CD1c-positive myeloid dendritic cell (primary cell): Measurements from ENCODE around the gene CYGB.
"Not testable (repeated sequence)": the region's sequence is repeated elsewhere in the genome, so short reads cannot be mapped to it uniquely, and the experiment has no call there.

ENCODE experiments used
- DNase-seq: peaks from one replicate; pipeline ENCODE4 v3.0.0-alpha.2; 2016; ENCODE audit errors: extremely low spot score

The CYGB gene

GRCh38 chr17:76567634-76568432 lies 30.3 kb upstream of the CYGB start:
- DNase-seq = peak; percentile 29

- no peak for DNase-seq
These were observed 29.5 kb upstream of the CYGB start for GRCh38 chr17:76566988-76567431.

DNA sequence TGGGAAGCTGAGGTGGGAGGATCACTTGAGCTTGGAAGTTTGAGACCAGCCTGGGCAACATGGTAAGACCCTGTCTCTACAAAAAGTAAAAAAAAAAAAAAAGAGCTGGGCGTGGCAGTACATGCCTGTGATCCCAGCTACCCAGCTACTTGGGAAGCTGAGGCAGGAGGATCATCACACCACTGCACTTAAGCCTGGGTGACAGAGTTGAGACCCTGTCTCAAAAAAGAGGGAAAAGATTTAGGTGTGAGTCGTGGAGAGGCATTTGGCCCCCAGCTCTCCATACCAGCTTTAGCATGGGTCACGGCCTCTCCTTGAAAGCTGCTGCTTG lies 29.1 kb upstream of the CYGB start:
- DNase-seq = no peak

- no peak for DNase-seq
These were observed 28.5 kb upstream of the CYGB start for GRCh38 chr17:76565728-76566612.

- DNase-seq = not testable (repeated sequence)
These were observed 27.6 kb upstream of the CYGB start for GRCh38 chr17:76564991-76565727.

GRCh38 chr17:76563359-76563758 lies 25.9 kb upstream of the CYGB start:
- DNase-seq = not testable (repeated sequence)

DNA sequence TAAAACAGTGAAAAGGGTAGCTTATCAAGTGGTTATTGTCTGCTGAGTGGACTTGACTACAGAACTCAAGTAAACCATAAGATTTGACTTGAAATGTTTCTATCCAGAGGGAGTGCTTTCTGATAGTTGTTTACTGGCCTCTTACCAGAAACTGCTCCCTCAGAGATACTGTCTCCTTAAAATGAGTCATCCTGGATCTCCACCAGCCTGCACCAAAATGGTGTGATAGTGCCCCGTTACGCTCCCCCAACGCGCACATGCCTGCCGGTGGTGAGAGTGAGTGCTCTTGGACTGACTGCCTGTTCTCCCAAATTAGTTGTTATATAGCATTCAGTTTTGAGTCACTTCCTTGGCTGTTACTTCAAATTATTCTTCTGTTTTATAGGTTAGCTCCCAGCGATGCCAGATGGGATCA lies 25.2 kb upstream of the CYGB start:
- no peak for DNase-seq

GRCh38 chr17:76561799-76562268 lies 24.3 kb upstream of the CYGB start:
- DNase-seq = no peak

GRCh38 chr17:76561332-76561731 lies 23.8 kb upstream of the CYGB start:
- DNase-seq = no peak

DNA sequence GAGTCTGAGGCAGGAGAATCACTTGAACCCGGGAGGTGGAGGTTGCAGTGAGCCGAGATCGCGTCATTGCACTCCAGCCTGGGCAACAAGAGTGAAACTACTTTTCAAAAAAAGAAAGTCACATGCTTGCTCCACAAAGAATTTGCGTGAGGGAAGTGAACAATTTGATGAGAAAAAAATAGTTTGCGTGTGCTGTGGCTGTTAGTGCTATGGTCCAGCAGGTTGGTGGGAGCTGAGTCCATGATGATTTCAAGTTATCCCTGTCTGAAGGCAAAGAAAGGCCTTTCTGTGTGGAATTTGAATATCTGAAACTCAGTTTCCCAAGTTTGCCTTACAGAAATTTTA lies 23.3 kb upstream of the CYGB start:
- DNase-seq = no peak

GRCh38 chr17:76560036-76560876 lies 22.7 kb upstream of the CYGB start:
- no peak for DNase-seq

GRCh38 chr17:76559460-76559859 lies 22.0 kb upstream of the CYGB start:
- not testable (repeated sequence) for DNase-seq

- DNase-seq = no peak
These were observed 20.9 kb upstream of the CYGB start for GRCh38 chr17:76558198-76559095.

- peak; percentile 98 for DNase-seq
These were observed 20.1 kb upstream of the CYGB start for GRCh38 chr17:76557368-76558197.

- DNase-seq = peak; percentile 68
These were observed 19.4 kb upstream of the CYGB start for GRCh38 chr17:76556765-76557367.

DNA sequence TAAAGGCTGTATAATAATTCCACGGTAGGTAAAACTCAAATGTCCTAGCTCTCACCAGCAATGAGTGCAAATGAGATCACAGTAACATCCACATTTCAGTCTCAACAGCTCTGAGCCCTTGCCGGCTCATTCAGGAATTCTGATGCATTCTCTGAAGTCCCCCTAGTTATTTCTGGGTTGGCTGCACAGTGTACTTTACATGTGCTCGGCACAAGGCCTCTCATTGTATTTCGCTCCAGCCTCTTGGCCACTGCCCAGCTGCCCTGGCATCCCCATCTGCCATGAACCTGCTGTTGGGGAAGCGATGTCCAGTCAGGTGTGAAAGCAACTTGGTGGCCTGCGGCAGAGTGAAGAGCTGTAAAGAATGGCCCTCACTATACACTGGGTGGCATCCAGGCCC lies 16.6 kb upstream of the CYGB start:
- no peak for DNase-seq

GRCh38 chr17:76553178-76553908 lies 15.8 kb upstream of the CYGB start:
- no peak for DNase-seq

- no peak for DNase-seq
These were observed 14.2 kb upstream of the CYGB start for GRCh38 chr17:76551685-76552084.
